Measurements from ENCODE around the gene UBAP2. TPM values are rescaled to one million over a fixed set of nuclear protein-coding genes. Genes with fewer than 3 reads are reported as not detected.
A peak's percentile ranks its signal among the peaks of the same experiment; 100 is the strongest.
"Not testable (repeated sequence)": the region's sequence is repeated elsewhere in the genome, so short reads cannot be mapped to it uniquely, and the experiment has no call there.

The UBAP2 gene
- total RNA-seq, 8 experiments from 2014 or later = 12.3 to 40.4 (median 22.1) TPM

DNA sequence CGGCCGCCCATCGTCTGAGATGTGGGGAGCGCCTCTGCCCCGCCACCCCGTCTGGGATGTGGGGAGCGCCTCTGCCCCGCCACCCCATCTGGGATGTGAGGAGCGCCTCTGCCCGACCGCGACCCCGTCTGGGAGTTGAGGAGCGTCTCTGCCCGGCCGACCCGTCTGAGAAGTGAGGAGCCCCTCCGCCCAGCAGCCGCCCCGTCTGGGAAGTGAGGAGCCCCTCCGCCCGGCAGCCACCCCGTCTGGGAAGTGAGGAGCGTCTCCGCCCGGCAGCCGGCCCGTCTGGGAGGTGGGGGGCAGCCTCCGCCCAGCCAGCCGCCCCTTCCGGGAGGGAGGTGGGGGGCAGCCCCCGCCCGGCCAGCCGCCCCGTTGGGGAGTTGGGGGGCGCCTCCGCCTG, 9.8 kb downstream of the UBAP2 start:
- H3K4me3 ChIP-seq; ATAC-seq (replicated peaks in 6 of 8); H3K27ac ChIP-seq; H3K4me1 ChIP-seq (replicated peaks in 1 of 2); in situ Hi-C loops (cut with MboI; ENCODE audit: low pct_unique_long_range_greater_than_20kb in 2 of 9, low sequenced_read_pairs in 9 of 9, unreplicated experiment in 9 of 9): not testable (repeated sequence)
- WGBS, 10 experiments = no CpG with 5 or more reads among the region's 37 CpGs

- H3K4me3 ChIP-seq = no peak overlapping the region
- in situ Hi-C loops (cut with MboI; ENCODE audit: low pct_unique_long_range_greater_than_20kb in 2 of 9, low sequenced_read_pairs in 9 of 9, unreplicated experiment in 9 of 9) = no loop called here
- H3K4me1 ChIP-seq (replicated peaks in 1 of 2) = no peaks in the 10 kb centered on the region
- WGBS, 10 experiments = 13 to 100% (median 92%) methylated on average over 1 to 2 of the region's 2 CpGs; no CpG with 5 or more reads in 3 of the 10 experiments
- H3K27ac ChIP-seq = no peak overlapping the region
- ATAC-seq (replicated peaks in 6 of 8) = peak in 2 of 8 experiments; percentile 42 to 70
Observed at GRCh38 chr9:34037626-34038025, 11.1 kb downstream of the UBAP2 start.

DNA sequence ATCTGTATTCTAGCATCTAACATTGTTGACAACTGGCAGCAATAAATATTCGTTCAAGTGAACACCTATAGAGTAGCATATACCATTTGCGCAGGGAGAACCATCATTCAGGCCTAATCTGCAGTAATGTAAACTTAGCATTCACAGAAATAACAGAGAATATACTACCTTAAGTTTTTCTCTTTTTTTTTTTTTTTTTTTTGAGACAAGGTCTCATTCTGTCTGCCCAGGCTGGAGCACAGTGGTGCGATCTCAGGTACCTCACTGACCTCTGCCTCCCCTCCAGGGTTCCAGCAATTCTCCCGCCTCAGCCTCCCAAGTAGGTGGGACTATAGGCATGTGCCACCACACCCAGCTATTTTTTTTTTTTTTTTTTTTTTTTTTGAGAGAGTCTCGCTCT, 12.1 kb downstream of the UBAP2 start:
- Histone ChIP-seq H3K27ac (no peak overlapping the region), H3K4me1 (replicated peaks in 1 of 2) (no peaks in the 10 kb centered on the region), H3K4me3 (no peak overlapping the region)
- no peak for ATAC-seq (replicated peaks in 6 of 8)
- in situ Hi-C loops (cut with MboI; ENCODE audit: low pct_unique_long_range_greater_than_20kb in 2 of 9, low sequenced_read_pairs in 9 of 9, unreplicated experiment in 9 of 9) = no loop called here
- 95 to 100% (median 100%) methylated on average over 1 to 5 of the region's 5 CpGs; no CpG with 5 or more reads in 2 of the 10 experiments for WGBS, 10 experiments

GRCh38 chr9:34035656-34036055, 13.0 kb downstream of the UBAP2 start:
- in situ Hi-C loops (cut with MboI; ENCODE audit: low pct_unique_long_range_greater_than_20kb in 2 of 9, low sequenced_read_pairs in 9 of 9, unreplicated experiment in 9 of 9) = no loop called here
- Histone ChIP-seq H3K27ac (no peak overlapping the region), H3K4me3 (no peak overlapping the region), H3K4me1 (replicated peaks in 1 of 2) (no peaks in the 10 kb centered on the region)
- 87 to 100% (median 92%) methylated on average over 1 to 5 of the region's 5 CpGs for WGBS, 10 experiments
- no peak for ATAC-seq (replicated peaks in 6 of 8)

- H3K4me1 ChIP-seq (replicated peaks in 1 of 2) = no peaks in the 10 kb centered on the region
- WGBS, 10 experiments = 80 to 100% (median 92%) methylated on average over 1 to 6 of the region's 6 CpGs; no CpG with 5 or more reads in 2 of the 10 experiments
- no peak overlapping the region for H3K27ac ChIP-seq
- H3K4me3 ChIP-seq = no peak overlapping the region
- no peak for ATAC-seq (replicated peaks in 6 of 8)
- in situ Hi-C loops (cut with MboI; ENCODE audit: low pct_unique_long_range_greater_than_20kb in 2 of 9, low sequenced_read_pairs in 9 of 9, unreplicated experiment in 9 of 9) = no loop called here
Observed at GRCh38 chr9:34034698-34035065, 14.0 kb downstream of the UBAP2 start.

GRCh38 chr9:34032631-34033030, 16.1 kb downstream of the UBAP2 start:
- no peak overlapping the region for H3K27ac ChIP-seq
- in situ Hi-C loops (cut with MboI; ENCODE audit: low pct_unique_long_range_greater_than_20kb in 2 of 9, low sequenced_read_pairs in 9 of 9, unreplicated experiment in 9 of 9) = no loop called here
- ATAC-seq (replicated peaks in 6 of 8) = no peak
- no peaks in the 10 kb centered on the region for H3K4me1 ChIP-seq (replicated peaks in 1 of 2)
- 91 to 100% (median 95%) methylated on average over 2 to 7 of the region's 7 CpGs; no CpG with 5 or more reads in 1 of the 10 experiments for WGBS, 10 experiments
- no peak overlapping the region for H3K4me3 ChIP-seq

DNA sequence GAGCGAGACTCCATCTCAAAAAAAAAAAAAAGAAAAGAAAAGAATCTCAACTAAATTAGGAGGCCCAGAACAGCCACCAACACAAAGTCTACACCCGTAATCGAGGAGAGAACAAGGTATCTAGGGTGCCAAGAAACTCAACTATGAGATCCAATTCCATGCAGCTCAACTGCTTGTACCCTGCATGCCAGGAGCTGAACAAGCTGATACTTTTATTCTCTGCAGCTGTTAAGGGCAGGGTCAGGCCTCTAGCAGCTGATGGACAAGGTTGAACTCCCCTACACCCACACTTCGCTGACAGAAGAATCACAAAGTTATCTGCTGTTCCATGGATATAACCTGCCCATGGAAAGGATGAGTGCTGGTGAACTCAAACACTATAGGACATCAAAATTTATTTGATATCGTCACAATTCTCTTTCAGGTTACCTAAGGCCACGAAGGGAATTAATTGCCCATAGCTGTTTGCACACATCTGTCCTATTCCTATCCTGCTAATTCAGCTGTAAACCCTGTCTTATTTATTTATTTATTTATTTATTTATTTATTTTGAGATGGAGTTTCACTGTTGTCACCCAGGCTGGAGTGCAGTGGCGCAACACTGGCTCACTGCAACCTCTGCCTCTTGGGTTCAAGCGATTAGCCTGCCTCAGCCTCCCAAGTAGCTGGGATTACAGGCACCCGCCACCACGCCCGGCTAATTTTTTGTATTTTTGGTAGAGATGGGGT, 20.7 kb downstream of the UBAP2 start:
- H3K27ac ChIP-seq = no peak overlapping the region
- ATAC-seq (replicated peaks in 6 of 8) = no peak
- 95 to 100% (median 100%) methylated on average over 1 to 11 of the region's 11 CpGs for WGBS, 10 experiments
- no peak overlapping the region for H3K4me3 ChIP-seq
- no peaks in the 10 kb centered on the region for H3K4me1 ChIP-seq (replicated peaks in 1 of 2)
- in situ Hi-C loops (cut with MboI; ENCODE audit: low pct_unique_long_range_greater_than_20kb in 2 of 9, low sequenced_read_pairs in 9 of 9, unreplicated experiment in 9 of 9) = no loop called here

- Histone ChIP-seq H3K4me1 (replicated peaks in 1 of 2) (no peaks in the 10 kb centered on the region), H3K27ac (no peak overlapping the region), H3K4me3 (no peak overlapping the region)
- 75 to 100% (median 92%) methylated on average over 2 to 5 of the region's 5 CpGs; no CpG with 5 or more reads in 1 of the 10 experiments for WGBS, 10 experiments
- no peak for ATAC-seq (replicated peaks in 6 of 8)
- in situ Hi-C loops (cut with MboI; ENCODE audit: low pct_unique_long_range_greater_than_20kb in 2 of 9, low sequenced_read_pairs in 9 of 9, unreplicated experiment in 9 of 9) = no loop called here
Observed at GRCh38 chr9:34025811-34026210, 22.9 kb downstream of the UBAP2 start.

DNA sequence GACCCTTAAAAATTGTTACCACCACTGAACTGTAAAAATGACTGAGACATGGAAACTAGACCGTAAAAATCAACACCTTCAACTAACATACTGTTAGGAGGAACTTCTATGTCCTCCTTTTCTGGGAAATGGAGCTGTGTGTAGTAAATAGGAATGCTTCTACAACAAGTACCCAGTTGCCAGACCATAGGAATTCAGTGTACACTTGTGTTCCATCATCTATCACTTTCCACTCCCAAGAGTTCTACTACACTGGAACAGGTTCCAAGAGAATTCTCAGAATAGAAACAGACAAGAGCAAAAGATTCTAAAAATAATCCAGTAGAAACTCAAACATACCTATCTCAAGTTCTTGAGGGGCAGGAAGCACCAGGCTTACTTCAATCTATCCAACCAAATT, 23.6 kb downstream of the UBAP2 start:
- no peak overlapping the region for H3K27ac ChIP-seq
- ATAC-seq (replicated peaks in 6 of 8) = peak in 1 of 8 experiments; percentile 51
- 89 to 100% (median 100%) methylated on average over 1 of the region's 1 CpG; no CpG with 5 or more reads in 5 of the 10 experiments for WGBS, 10 experiments
- H3K4me1 ChIP-seq (replicated peaks in 1 of 2) = no peaks in the 10 kb centered on the region
- H3K4me3 ChIP-seq = no peak overlapping the region
- in situ Hi-C loops (cut with MboI; ENCODE audit: low pct_unique_long_range_greater_than_20kb in 2 of 9, low sequenced_read_pairs in 9 of 9, unreplicated experiment in 9 of 9) = no loop called here

- H3K27ac ChIP-seq; H3K4me1 ChIP-seq (replicated peaks in 1 of 2); ATAC-seq (replicated peaks in 6 of 8); H3K4me3 ChIP-seq; in situ Hi-C loops (cut with MboI; ENCODE audit: low pct_unique_long_range_greater_than_20kb in 2 of 9, low sequenced_read_pairs in 9 of 9, unreplicated experiment in 9 of 9): not testable (repeated sequence)
- WGBS, 10 experiments = 60 to 100% (median 97%) methylated on average over 1 to 8 of the region's 9 CpGs; no CpG with 5 or more reads in 1 of the 10 experiments
Observed at GRCh38 chr9:34024476-34024875, 24.2 kb downstream of the UBAP2 start.

GRCh38 chr9:34016149-34016548, 32.5 kb downstream of the UBAP2 start:
- Histone ChIP-seq H3K4me1 (replicated peaks in 1 of 2) (no peaks in the 10 kb centered on the region), H3K4me3 (no peak overlapping the region), H3K27ac (no peak overlapping the region)
- no peak for ATAC-seq (replicated peaks in 6 of 8)
- 83% methylated on average over 3 of the region's 4 CpGs; no CpG with 5 or more reads in 9 of the 10 experiments for WGBS, 10 experiments
- in situ Hi-C loops (cut with MboI; ENCODE audit: low pct_unique_long_range_greater_than_20kb in 2 of 9, low sequenced_read_pairs in 9 of 9, unreplicated experiment in 9 of 9) = no loop called here

DNA sequence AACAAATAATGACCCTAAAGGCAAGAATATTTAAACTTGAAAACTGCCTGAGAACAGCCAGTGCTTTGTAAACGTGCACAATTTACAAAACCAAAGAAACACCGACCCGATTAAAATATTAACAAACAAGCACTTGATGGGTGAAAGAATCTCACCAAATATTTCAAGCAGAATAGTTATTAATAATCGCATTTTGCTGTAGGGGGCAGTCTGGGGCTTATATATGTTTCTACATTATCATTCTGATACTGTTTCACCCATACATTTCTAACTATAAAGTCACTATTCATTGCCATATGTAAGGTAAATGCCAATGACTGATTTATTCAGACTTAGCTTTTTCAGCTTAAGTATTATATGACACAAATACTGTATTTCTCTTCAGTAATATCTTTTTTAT, 37.7 kb downstream of the UBAP2 start:
- WGBS, 10 experiments = 66 to 100% (median 92%) methylated on average over 2 to 4 of the region's 4 CpGs
- no peak for ATAC-seq (replicated peaks in 6 of 8)
- Histone ChIP-seq H3K4me3 (no peak overlapping the region), H3K4me1 (replicated peaks in 1 of 2) (no peaks in the 10 kb centered on the region), H3K27ac (no peak overlapping the region)
- in situ Hi-C loops (cut with MboI; ENCODE audit: low pct_unique_long_range_greater_than_20kb in 2 of 9, low sequenced_read_pairs in 9 of 9, unreplicated experiment in 9 of 9) = no loop called here

GRCh38 chr9:34001951-34002350, 46.7 kb downstream of the UBAP2 start:
- Histone ChIP-seq H3K4me1 (replicated peaks in 1 of 2) (no peaks in the 10 kb centered on the region), H3K4me3 (no peak overlapping the region), H3K27ac (no peak overlapping the region)
- WGBS, 10 experiments = 75 to 100% (median 100%) methylated on average over 1 to 2 of the region's 2 CpGs; no CpG with 5 or more reads in 3 of the 10 experiments
- ATAC-seq (replicated peaks in 6 of 8) = no peak
- in situ Hi-C loops (cut with MboI; ENCODE audit: low pct_unique_long_range_greater_than_20kb in 2 of 9, low sequenced_read_pairs in 9 of 9, unreplicated experiment in 9 of 9) = no loop called here

GRCh38 chr9:34001298-34001697, 47.4 kb downstream of the UBAP2 start:
- WGBS, 10 experiments = 57 to 100% (median 83%) methylated on average over 1 to 3 of the region's 3 CpGs; no CpG with 5 or more reads in 1 of the 10 experiments
- H3K4me3 ChIP-seq = no peak overlapping the region
- no peak overlapping the region for H3K27ac ChIP-seq
- in situ Hi-C loops (cut with MboI; ENCODE audit: low pct_unique_long_range_greater_than_20kb in 2 of 9, low sequenced_read_pairs in 9 of 9, unreplicated experiment in 9 of 9) = no loop called here
- H3K4me1 ChIP-seq (replicated peaks in 1 of 2) = no peaks in the 10 kb centered on the region
- ATAC-seq (replicated peaks in 6 of 8) = no peak
